ENCODE measurements around the gene STOML1.

STOML1 gene, protein sequence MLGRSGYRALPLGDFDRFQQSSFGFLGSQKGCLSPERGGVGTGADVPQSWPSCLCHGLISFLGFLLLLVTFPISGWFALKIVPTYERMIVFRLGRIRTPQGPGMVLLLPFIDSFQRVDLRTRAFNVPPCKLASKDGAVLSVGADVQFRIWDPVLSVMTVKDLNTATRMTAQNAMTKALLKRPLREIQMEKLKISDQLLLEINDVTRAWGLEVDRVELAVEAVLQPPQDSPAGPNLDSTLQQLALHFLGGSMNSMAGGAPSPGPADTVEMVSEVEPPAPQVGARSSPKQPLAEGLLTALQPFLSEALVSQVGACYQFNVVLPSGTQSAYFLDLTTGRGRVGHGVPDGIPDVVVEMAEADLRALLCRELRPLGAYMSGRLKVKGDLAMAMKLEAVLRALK

DNA sequence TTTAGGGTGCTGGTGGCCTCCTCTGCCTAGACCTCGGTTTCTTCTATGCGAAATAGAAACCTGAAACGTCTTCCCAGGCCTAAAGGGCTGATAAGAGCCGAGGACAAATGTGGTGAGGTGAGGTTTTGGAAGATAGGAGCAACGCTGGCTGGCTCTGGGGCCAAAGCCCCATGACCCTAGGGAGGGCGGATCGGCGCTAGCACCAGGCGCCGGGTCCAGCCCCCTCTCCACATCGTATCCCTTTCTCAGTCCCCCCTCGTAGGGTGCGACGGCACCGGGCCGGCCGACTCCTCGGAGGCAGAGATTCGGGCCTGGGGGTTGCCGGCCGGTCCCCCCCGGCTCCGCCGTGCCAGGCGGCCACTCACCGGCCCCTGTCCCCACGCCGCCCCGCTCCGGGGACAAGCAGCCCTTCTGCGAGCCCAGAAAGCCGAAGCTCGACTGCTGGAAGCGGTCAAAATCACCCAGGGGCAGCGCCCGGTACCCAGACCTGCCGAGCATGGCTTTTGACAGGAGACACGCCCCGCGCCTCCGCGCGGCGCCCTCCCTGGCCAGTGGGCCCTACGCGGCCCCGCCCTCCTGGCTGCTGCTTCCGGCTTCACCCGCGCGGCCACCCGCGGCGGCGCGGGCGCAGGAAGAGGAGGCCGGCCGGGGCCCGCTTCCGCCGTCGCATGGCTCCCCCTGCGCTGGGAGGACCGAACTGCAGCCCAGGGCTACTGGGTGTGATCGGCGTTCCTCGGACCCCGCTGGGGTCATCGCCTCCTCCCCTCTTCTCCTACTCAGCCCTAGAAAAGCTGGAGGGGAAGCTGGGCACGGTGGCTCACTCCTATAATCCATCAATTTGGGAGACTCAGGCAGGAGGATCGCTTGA is at the start of gene STOML1:
STOML1 (minus strand) TSS at position 570 of the 868 bp plus-strand sequence; CDS start at position 498, 72 bp downstream.
- peak; percentile 73 for DNase-seq

DNA sequence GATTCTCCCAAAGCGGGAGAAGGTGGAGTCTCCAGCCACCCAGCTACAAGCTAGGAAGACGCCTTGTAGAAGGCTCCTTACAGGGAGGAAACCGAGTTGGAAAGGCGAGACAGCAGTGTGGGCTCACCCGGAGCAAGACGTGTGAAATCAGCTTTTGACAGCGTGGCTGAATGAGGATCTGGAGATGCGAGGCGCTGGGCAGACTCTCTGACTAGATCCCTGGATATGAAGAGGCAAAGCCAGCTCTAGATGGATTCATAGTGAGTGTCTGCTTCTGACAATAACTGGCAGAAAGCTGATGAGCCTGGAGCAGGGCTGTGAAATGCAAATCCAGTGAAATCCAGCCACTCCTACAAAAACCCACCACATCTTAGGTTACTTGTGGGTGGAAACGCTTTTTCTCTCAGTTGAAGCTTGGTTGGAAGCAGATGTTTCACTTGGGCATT is 49.2 kb upstream of the STOML1 start:
- no peak for DNase-seq

DNA sequence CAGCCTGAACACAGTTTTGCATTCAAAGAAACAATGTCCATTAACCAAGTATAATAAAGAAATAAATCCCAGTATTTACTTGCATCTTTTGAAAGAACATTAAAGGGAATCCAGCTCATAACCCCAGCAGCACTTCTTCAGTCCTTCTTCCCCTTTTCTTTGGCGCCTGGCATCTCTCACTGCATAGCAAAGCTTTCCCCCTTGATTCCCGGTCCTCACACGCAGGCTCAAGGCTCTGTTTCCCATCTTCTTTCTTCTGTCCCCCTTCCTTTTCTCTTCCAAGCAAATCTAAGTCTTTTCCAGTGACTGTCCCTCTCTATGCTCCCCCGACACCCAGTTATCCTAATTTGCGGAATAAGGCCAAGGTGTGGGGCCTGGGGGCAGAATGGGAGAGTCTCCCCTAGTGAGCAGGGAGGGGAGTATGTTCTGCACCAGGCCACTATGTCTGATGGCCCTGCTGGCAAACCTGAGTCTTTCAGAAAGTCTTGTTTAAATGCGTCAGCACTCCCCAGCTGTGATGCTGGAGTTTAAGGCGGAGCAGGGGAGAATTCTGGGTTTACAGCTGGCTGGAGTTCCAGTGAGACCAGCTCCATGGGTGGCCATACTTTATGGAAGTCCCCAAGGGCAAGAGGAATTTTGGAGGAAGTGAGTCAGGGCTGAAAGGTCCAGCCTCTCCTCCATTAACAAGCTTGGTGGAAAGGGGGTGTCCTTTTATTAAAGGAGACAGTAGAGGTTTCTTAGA is 48.2 kb upstream of the STOML1 start:
- no peak for DNase-seq

DNA sequence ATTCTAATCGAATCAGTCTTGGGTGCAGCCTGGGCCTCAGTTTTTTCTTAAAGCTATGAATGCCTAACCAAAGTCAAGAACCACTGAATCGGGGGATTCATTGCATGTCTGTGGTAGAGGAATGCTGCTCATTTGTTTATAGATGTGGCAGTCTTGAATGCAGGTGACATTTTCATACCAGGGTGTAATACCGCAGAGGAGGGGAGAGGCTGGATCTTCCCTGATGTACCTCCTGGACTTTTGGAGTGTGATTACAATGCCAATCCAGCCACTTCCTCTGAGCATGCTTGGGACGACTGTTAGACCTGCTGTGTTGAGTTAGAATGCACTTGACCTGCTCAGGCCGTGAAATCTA is 47.5 kb upstream of the STOML1 start:
- no peak for DNase-seq

DNA sequence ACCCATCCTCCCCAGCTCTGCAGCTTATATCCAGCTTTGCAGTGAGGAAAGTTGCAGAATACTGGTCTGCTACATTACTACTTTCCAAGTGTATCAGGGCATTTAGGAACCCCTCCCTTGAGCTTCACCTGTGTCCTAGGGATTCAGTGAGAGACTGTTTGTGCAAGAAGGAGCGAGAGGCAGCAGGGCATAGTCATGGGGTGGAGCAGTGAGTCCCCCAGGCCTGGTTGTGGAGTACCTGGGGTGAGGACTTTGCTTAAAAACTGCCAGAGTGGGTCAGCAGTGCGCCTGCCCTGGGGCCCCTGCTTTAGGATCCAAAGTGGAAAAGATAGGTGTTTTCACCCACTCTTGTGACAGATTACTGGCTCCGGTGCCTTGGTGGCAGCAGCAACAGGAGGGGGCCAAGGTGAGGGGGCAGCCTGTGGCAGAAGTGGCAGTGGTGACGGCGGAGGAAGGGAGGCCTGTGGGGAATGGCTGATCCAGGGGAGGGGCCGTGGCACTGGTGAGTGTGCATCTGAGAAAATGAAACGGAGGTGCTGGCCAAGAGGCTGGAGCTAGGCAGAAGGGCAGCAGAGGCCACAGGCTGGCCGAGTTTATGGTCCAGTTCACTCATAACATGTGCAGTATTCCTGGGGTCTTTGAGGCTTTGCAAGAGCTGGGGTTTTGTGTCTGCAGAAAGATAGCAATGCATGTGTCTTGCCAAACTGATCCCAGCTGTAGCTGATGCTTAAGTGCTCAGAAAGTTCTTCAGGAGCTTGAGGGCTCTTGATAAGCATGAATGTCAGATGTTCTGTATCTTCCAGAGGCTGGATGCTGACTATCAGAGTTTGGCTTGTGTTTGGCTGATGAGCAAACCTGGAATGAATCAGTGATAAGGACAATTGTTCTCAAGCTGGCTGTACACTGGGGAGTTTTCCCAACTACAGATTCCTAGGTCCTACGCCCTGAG is 46.9 kb upstream of the STOML1 start:
- no peak for DNase-seq

DNA sequence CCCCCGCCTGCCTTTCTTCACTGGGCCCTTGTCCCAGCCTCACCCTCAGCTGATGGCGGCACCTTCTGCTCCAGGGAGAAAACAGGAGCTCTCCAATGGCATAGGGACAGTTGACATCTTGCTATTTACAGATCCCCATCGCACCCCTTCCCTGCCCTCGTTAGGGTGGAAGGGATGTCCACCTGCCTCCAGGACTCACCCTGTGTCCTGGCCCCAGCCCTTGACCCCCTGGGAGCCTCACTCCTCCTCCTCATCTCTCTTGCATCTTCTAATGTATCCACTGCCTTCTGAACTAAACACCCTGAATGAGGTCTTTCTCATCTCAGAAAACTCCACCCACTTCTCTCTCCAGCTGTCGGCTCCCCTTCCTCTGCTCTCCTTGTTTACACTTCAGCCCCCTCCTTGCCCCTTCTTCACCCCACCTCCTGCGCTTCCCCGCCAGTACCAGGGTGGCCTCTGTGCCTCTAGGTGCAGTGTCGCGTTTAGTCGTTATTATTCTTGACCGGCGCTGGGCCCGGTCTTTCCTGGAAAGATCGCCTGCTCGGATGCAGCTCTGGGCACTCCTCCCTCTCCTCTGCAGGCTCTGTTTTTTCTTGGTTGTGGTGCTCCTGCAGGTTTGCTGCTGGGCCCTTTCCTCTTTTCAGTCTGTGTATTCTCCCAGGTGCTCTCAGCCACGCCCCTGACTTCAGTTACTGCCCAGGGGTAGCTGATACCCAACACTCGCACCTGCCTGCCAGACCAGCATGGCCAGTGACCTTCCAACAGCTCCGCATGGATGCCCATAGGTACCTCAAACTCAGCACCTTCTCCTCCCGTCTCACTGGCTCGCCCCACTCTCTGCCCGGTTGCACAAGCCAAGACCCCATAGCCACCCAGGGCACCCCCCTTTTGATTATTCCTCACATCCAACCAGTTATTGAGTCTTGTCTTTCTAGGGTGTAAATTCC is 45.3 kb upstream of the STOML1 start:
- DNase-seq = no peak

DNA sequence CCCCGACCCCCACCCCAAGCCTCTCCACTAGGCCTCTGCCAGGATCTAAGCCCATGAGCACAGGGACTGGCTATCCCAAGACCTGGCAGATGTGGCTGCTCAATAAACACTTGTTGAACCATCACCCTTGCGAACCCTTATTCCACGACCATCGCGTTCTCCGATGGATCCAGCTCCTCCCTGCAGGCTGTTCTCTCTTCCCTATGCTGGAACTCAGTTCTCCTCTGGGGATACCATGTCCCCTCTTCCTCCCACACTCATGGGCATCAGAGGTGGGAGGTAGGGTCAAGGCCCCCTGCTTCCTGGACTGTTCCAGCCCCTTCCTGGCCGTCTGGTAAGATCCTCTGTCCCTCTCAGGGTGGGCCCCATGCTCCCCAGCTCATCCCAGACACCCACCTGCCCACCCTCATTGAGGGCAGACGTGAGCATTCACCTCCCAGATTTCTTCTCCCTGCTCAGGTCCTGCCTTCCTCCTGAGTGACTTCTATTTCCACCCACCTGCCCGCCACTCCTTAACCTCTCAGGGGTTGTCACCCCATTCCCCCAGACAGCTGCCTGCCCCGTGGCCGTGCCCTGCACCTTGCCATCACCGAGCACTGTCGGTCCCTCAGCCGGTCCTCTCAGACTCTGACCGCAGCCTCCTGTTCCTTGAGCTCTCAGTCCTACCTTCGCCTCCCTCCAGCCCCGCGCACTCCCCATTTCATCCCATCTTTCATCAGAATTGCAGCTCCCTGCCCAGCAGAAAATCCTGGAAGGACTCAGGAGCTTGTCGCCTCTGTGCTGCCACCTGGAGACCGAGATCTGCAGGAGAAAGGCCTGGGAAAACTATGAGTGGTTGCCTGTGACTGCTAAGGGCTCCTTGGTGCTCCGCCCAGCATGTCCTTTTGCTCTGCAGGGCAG is 44.4 kb upstream of the STOML1 start:
- DNase-seq = no peak

DNA sequence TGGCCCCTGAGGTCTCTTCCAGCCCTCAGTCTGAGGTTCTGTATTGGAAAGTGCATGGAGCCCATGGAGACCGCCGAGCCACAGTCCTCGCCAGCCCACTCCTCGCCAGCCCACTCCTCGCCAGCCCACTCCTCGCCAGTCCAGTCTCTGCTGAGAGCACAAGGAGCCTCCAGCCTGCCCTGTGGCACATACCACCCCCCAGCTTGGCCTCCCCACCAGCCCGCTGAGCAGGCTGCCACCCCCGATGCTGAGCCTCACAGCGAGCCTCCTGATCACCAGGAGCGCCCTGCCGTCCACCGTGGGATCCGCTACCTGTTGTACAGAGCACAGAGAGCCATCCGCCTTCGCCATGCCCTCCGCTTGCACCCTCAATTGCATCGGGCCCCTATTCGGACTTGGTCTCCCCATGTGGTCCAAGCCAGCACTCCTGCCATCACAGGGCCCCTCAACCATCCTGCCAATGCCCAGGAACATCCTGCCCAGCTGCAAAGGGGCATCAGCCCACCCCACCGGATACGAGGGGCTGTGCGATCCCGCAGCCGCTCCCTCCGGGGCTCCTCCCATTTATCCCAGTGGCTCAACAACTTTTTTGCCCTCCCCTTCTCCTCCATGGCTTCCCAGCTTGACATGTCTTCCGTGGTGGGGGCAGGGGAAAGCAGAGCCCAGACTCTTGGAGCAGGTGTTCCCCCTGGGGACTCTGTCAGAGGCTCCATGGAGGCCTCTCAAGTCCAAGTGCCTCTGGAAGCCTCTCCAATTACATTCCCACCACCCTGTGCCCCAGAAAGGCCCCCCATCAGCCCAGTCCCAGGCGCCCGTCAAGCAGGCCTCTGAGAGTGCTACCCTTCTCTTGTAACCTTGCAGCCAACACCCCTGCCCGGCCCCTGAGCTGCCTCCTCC is 43.3 kb upstream of the STOML1 start:
- DNase-seq = no peak

DNA sequence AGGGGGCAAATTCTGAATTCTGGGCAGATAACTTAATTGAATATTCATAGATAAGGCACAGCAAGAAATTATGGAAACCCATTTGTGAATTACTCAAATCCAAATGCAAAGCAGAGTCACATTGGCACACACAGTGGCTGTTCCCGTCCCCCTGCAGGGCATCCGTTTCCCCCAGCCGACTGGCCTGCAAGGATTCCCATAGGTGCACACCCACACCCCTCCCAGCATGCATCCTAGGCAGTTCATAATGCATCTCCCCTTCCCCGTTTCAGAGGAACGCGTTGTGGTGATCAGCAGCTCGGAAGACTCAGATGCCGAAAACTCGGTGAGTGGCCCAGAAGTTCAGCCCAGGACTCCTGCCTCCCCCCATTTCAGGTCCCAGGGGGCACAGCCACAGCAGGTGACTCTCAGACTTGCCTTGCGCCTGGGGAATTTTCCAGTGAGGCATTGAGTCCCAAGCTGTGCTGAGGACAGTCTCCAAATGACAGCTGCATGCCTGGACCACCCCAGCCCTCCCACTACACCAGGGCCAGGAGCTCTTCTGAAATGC is 42.2 kb upstream of the STOML1 start:
- DNase-seq = no peak

DNA sequence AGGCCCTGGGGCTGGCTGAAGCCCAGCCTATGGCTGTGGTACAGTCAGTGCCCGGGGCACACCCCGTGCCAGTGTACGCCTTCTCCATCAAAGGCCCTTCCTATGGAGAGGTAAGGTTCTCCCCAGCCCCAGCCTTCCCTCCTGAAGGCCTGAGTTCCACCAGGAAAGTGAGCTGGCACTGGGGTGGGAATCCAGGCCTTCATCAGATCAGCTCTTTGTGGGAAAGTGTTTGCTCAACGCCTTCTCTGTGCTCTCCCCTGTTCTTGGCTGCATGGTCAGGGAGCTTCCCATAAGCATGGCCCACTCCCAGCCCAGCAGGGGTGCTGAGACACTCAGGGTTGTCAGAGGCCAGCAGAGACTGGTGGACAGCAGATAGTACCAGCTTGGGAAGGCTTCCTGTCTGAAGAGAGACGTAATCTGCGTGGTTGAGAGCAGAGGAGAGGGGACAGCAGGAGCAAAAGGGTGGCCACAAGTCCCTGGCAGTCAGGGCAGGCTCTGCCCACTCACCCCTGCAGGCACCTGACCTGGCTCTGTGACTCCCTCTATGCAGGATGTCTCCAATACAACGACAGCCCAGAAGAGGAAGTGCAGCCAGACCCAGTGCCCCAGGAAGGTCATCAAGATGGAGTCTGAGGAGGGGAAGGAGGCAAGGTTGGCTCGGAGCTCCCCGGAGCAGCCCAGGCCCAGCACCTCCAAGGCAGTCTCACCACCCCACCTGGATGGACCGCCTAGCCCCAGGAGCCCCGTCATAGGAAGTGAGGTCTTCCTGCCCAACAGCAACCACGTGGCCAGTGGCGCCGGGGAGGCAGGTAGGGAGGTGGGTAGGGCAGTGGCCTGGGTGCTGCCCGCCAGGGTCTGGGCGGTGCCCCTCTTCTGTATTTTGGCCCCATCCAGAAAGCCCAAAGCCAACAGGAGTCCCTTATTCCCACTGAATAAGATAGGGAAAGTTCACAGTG is 40.8 kb upstream of the STOML1 start:
- no peak for DNase-seq

DNA sequence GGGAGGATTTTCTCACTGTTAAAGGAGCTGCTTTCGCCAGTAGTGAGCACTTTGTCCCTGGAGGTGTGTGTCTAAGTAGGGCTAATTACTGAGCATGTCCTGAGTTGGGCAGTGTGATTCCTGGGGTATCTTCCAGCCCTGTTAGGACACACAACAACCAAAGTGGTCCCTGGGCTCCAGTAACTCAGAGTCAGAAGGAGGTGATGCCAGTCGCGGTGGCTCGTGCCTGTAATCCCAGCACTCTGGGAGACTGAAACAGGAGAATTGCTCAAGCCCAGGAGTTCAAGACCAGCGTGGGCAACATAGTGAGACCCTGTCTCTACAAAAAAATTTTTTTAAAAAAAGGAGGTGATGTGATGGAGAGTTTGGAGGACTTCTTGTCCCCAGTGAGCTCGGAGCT is 40.0 kb upstream of the STOML1 start:
- no peak for DNase-seq

DNA sequence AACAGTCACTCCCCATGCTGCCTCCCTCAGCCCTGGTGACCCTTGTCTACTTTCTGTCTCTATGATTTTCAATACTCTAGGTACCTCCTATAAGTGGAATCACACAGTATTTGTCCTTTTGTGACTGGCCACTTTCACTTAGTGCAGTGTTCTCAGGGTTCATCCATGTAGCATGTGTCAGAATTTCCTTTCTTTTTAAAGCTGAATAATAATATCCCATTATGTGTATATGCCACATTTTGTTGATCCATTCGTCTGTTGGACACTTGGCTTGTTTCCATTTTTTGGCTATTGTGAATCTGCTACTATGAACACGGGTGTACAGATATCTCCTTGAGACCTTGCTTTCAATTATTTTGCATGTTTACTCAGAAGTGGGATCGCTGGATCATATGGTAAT is 36.6 kb upstream of the STOML1 start:
- no peak for DNase-seq

DNA sequence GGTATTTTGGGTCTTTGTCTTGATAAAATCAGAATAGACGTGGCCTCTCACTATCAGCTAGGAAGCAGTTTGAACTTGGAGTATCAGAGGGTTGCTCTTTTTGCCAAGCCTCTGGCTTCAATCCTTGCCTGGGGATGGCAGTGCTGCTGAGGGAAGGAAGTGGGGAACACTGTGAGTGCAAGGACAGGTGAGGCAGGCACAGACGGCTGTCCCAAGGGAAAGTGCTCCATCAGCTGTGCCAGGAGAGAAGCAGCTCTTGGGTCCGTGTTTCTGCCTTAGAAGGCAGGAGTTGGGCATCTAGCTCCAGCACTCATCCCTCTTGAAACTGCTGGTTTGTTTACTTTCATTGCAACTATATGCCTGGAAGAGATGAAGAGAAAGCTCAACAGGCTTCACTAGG is 35.6 kb upstream of the STOML1 start:
- DNase-seq = no peak

DNA sequence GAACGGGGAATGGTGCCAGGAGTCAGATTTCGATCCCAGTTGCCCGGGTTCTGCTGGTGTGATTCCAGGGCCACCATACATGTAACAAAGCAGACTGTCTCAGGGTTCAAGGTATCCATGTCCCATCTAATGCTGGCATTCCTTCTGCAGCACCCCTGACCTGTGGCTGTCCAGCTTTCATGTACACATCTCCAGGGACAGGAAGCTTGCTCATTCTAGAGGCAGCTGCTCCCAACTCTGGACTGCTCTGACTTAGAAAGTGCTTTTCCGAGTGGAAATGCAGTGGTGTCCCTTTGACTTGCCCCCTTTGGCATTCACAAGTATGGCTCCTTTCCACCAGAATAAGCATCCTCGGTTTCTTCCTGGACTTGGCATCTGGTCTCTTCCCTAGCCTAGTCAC is 33.3 kb upstream of the STOML1 start:
- no peak for DNase-seq

DNA sequence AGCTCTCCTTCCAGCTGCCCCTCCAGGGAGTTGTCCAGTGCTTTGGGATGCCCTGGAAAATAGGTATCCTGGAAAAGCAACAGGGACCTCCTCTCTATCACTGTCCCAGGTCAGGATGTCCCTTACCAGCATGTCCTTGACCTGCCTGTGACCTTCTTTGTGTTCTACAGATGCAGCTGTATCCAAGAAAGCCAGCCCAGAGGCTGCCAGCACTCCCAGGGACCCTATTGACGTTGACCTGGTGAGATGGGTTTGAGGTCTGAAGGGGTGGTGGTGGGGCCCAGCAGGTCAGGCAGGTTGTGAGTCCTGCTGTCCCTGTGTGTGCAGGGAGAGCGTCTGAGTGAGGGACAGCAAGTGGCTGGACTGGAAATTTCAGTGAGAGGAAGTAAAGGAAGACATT is 32.6 kb upstream of the STOML1 start:
- DNase-seq = no peak

DNA sequence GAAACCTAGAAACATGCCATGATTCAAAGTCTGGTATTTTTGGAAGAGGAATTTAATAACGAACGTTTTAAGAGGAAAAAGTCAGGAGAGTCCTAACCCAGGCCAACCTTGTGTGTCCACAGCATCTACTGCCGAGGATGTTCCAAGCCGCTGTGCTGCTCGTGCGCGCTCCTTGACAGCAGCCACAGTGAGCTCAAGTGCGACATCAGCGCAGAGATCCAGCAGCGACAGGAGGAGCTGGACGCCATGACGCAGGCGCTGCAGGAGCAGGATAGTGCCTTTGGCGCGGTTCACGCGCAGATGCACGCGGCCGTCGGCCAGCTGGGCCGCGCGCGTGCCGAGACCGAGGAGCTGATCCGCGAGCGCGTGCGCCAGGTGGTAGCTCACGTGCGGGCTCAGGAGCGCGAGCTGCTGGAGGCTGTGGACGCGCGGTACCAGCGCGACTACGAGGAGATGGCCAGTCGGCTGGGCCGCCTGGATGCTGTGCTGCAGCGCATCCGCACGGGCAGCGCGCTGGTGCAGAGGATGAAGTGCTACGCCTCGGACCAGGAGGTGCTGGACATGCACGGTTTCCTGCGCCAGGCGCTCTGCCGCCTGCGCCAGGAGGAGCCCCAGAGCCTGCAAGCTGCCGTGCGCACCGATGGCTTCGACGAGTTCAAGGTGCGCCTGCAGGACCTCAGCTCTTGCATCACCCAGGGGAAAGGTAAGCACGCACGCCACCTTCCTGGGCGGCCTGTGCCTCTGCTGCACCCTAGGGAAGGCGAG is 30.8 kb upstream of the STOML1 start:
- DNase-seq = no peak

DNA sequence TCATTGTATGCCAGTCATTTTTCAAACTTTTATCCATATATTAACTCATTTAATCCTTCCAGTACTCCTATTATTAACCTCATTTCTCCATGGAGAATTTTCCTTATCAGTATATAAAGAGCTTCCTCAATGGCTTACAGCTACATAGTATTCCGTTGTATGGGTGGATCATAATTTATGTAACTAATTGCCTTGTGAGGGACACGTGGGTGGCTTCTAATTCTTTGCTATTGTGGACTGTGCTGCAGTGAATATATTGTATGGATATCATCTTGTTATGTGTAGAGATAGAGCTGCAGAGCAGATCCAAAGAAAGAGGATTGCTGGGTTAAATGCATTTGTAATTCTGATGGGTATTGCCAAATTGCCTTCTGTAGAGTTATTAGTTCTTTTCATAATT is 27.6 kb upstream of the STOML1 start:
- DNase-seq = no peak

Data from GF-D8 (cell line).